H1 (cell line): ENCODE results near the gene IMPG2. TPM values are rescaled to one million over a fixed set of nuclear protein-coding genes. Genes with fewer than 3 reads are reported as not detected.

ENCODE experiments used
- CTCF ChIA-PET: fragments of 300-600 bp; sonication (Branson Sonifier 250); formaldehyde crosslinking; loops from one replicate; lab custom pipeline; 2021; ENCODE audit not compliant: partially characterized antibody; lab: Charles Lee
- POLR2A ChIA-PET: fragments of 300-600 bp; sonication (Branson Sonifier 250); formaldehyde crosslinking; loops from one replicate; lab custom pipeline; 2021; ENCODE audit warnings: inconsistent platforms; ENCODE audit not compliant: partially characterized antibody; lab: Charles Lee
- DNase-seq, 2 experiments: peaks; one replicate each; pipeline versions ENCODE4 v3.0.0 to v3.0.0-alpha.2; 2010 to 2022; ENCODE audit warnings: low spot score in 2 of 2, low read depth in 1 of 2, mixed read lengths in 1 of 2
- FAIRE-seq: peaks from 2 replicates; lab custom pipeline; 2011; peaks lifted over from hg19 to GRCh38; lab: Jason Lieb, UNC
- H2AFZ ChIP-seq: 2 replicates; pipeline ENCODE4 v1.8.1; 2012; ENCODE audit warnings: low read length, inconsistent platforms
- H2AK5ac ChIP-seq: 2 replicates; pipeline ENCODE4 v1.6.1; 2013; ENCODE audit warnings: low read depth, low read length
- H2BK120ac ChIP-seq: replicated peaks from 2 replicates; pipeline ENCODE3; 2013; ENCODE audit warnings: low read depth, low read length, inconsistent platforms
- H2BK12ac ChIP-seq: 2 replicates; pipeline ENCODE4 v1.6.1; 2013; ENCODE audit warnings: low read depth, low read length
- H2BK15ac ChIP-seq: 2 replicates; pipeline ENCODE4 v1.6.1; 2013; ENCODE audit warnings: low read length
- H2BK20ac ChIP-seq: 2 replicates; pipeline ENCODE4 v1.6.1; 2013; ENCODE audit warnings: low read length
- H2BK5ac ChIP-seq: 2 replicates; pipeline ENCODE4 v1.6.1; 2013; ENCODE audit warnings: low read depth, low read length
- H3K14ac ChIP-seq: 2 replicates; pipeline ENCODE4 v1.6.1; 2013; ENCODE audit warnings: inconsistent platforms; ENCODE audit not compliant: insufficient read length
- H3K18ac ChIP-seq: 2 replicates; pipeline ENCODE4 v1.6.1; 2013; ENCODE audit warnings: low read length; ENCODE audit errors: extremely low read depth
- H3K23ac ChIP-seq: 2 replicates; pipeline ENCODE4 v1.6.1; 2013; ENCODE audit warnings: inconsistent platforms; ENCODE audit not compliant: insufficient read length
- H3K23me2 ChIP-seq: 2 replicates; pipeline ENCODE4 v1.6.1; 2013; ENCODE audit warnings: low read depth, low read length
- H3K27ac ChIP-seq: 2 replicates; pipeline ENCODE4 v1.6.1; 2011; ENCODE audit warnings: low read depth, low read length, inconsistent platforms
- H3K27me3 ChIP-seq, 4 experiments: replicated peaks in 1 of 4; 1 replicate in 1 of 4; 2 replicates in 3 of 4; pipeline versions ENCODE4 v1.6.1 to v1.8.1; 2011 to 2013; ENCODE audit warnings: low read length in 3 of 4, mild to moderate bottlenecking in 3 of 4, inconsistent platforms in 2 of 4, mixed read lengths in 2 of 4, moderate library complexity in 1 of 4; ENCODE audit not compliant: control insufficient read depth in 3 of 4, insufficient read depth in 3 of 4; ENCODE audit errors: extremely low read depth in 1 of 4
- H3K36me3 ChIP-seq, 4 experiments: 2 replicates each; pipeline versions ENCODE4 v1.6.1 to v1.8.1; 2011 to 2013; ENCODE audit warnings: mild to moderate bottlenecking in 4 of 4, low read length in 3 of 4, moderate library complexity in 2 of 4, control low read depth in 1 of 4, inconsistent platforms in 1 of 4; ENCODE audit not compliant: insufficient read depth in 4 of 4, control insufficient read depth in 2 of 4
- H3K4ac ChIP-seq: replicated peaks from 2 replicates; pipeline ENCODE3; 2013; ENCODE audit warnings: low read length, low read depth, mixed read lengths, inconsistent platforms; ENCODE audit not compliant: insufficient read length
- H3K4me1 ChIP-seq, 4 experiments: replicated peaks in 1 of 4; 1 replicate in 1 of 4; 2 replicates in 3 of 4; pipeline versions ENCODE4 v1.6.1 to v1.8.1; 2011 to 2013; ENCODE audit warnings: low read length in 3 of 4, inconsistent platforms in 2 of 4, mixed read lengths in 1 of 4; ENCODE audit not compliant: insufficient read depth in 4 of 4, control insufficient read depth in 3 of 4
- H3K4me2 ChIP-seq, 2 experiments: 2 replicates each; pipeline versions ENCODE4 v1.6.1 to v1.8.1; 2011 to 2013; ENCODE audit warnings: low read depth in 2 of 2, low read length in 2 of 2, control low read depth in 1 of 2, inconsistent platforms in 1 of 2, mild to moderate bottlenecking in 1 of 2; ENCODE audit not compliant: insufficient read depth in 1 of 2
- H3K4me3 ChIP-seq, 4 experiments: fragments of 200-600, 300-600 bp in 1 of 4; sonication (generic), shearing (Covaris generic), sonication (Bioruptor Twin) in 1 of 4; 2 replicates each; pipeline versions ENCODE4 v1.5.1 to v1.8.1; 2011 to 2016; ENCODE audit warnings: low read length in 4 of 4, low read depth in 3 of 4, control low read depth in 2 of 4, inconsistent platforms in 2 of 4, mild to moderate bottlenecking in 2 of 4, mixed read lengths in 1 of 4, moderate library complexity in 1 of 4; ENCODE audit not compliant: insufficient read depth in 2 of 4; ENCODE audit errors: extremely low read depth in 1 of 4
- H3K56ac ChIP-seq: replicated peaks from 2 replicates; pipeline ENCODE3; 2013; ENCODE audit warnings: low read depth, mild to moderate bottlenecking, mixed read lengths, low read length, inconsistent platforms; ENCODE audit not compliant: insufficient read length
- H3K79me1 ChIP-seq: 2 replicates; pipeline ENCODE4 v1.6.1; 2013; ENCODE audit warnings: low read depth, low read length, control low read depth
- H3K79me2 ChIP-seq, 2 experiments: 2 replicates each; pipeline versions ENCODE4 v1.6.1 to v1.8.1; 2012 to 2013; ENCODE audit warnings: low read length in 2 of 2, mild to moderate bottlenecking in 2 of 2, inconsistent platforms in 1 of 2; ENCODE audit not compliant: insufficient read depth in 2 of 2, control insufficient read depth in 1 of 2
- H3K9ac ChIP-seq, 4 experiments: replicated peaks in 1 of 4; 1 replicate in 1 of 4; 2 replicates in 3 of 4; pipeline versions ENCODE4 v1.6.1 to v1.8.1; 2011 to 2013; ENCODE audit warnings: low read depth in 3 of 4, low read length in 3 of 4, control low read depth in 2 of 4, mild to moderate bottlenecking in 2 of 4, moderate library complexity in 2 of 4, inconsistent platforms in 1 of 4; ENCODE audit errors: extremely low read depth in 1 of 4
- H3K9me3 ChIP-seq, 2 experiments: 2 replicates each; pipeline versions ENCODE4 v1.6.1 to v1.8.1; 2012 to 2013; ENCODE audit warnings: mild to moderate bottlenecking in 2 of 2, moderate library complexity in 2 of 2, control low read depth in 1 of 2, inconsistent platforms in 1 of 2, low read depth in 1 of 2, low read length in 1 of 2, mixed read lengths in 1 of 2; ENCODE audit not compliant: insufficient read depth in 2 of 2
- H4K20me1 ChIP-seq, 2 experiments: replicated peaks in 1 of 2; 2 replicates each; pipeline versions ENCODE3 to v1.8.1; 2011 to 2013; ENCODE audit warnings: inconsistent platforms in 2 of 2, low read length in 2 of 2, mild to moderate bottlenecking in 1 of 2; ENCODE audit not compliant: insufficient read depth in 2 of 2, control insufficient read depth in 1 of 2
- H4K5ac ChIP-seq: 2 replicates; pipeline ENCODE4 v1.6.1; 2013; ENCODE audit warnings: low read length, low read depth, mixed read lengths, inconsistent platforms; ENCODE audit not compliant: insufficient read length
- H4K8ac ChIP-seq: 2 replicates; pipeline ENCODE4 v1.8.0; 2013; ENCODE audit warnings: mild to moderate bottlenecking, moderate library complexity, low read length, inconsistent platforms; ENCODE audit not compliant: insufficient read depth; ENCODE audit errors: extremely low read depth
- H4K91ac ChIP-seq: replicated peaks from 2 replicates; pipeline ENCODE3; 2013; ENCODE audit warnings: low read length, mixed read lengths, inconsistent platforms; ENCODE audit not compliant: insufficient read length
- CEBPB ChIP-seq: IDR thresholded peaks from 2 replicates; pipeline ENCODE4 v1.6.1; 2012; ENCODE audit warnings: low read depth, low read length
- CHD1 ChIP-seq: IDR thresholded peaks from 2 replicates; pipeline ENCODE4 v1.6.1; 2012; ENCODE audit warnings: low read depth, low read length, improper control_type of control experiment
- FOSL1 ChIP-seq: IDR thresholded peaks from 2 replicates; pipeline ENCODE4 v1.6.1; 2011; ENCODE audit warnings: mild to moderate bottlenecking, low read depth, low read length, moderate library complexity; ENCODE audit not compliant: insufficient read depth
- RXRA ChIP-seq: IDR thresholded peaks from 2 replicates; pipeline ENCODE4 v1.6.1; 2011; ENCODE audit warnings: low read depth, mild to moderate bottlenecking, low read length, moderate library complexity; ENCODE audit not compliant: insufficient read depth
- SAP30 ChIP-seq: fragments of 300-600 bp; sonication (generic); IDR thresholded peaks from 2 replicates; pipeline ENCODE4 v1.7.1; 2012; ENCODE audit warnings: low read length, moderate library complexity, mild to moderate bottlenecking, inconsistent platforms; ENCODE audit not compliant: insufficient read depth, insufficient replicate concordance
- SP2 ChIP-seq: IDR thresholded peaks from 2 replicates; pipeline ENCODE4 v1.6.1; 2012; ENCODE audit warnings: mild to moderate bottlenecking, low read length, inconsistent platforms
- TAF7 ChIP-seq: optimal IDR thresholded peaks from 2 replicates; pipeline ENCODE3; 2011; ENCODE audit warnings: low read depth, mild to moderate bottlenecking, inconsistent platforms, low read length, moderate library complexity, borderline replicate concordance
- WGBS, 2 experiments: shearing (Covaris generic) in 1 of 2; methylation state at CpG; one replicate each; pipeline versions ENCODE4 v1.1.6 to v1.1.7; 2013 to 2015; ENCODE audit warnings: low lambda C conversion rate in 2 of 2, mixed read lengths in 2 of 2, inconsistent platforms in 1 of 2, low coverage in 1 of 2, missing lambda C conversion rate in 1 of 2; ENCODE audit not compliant: insufficient replicate concordance in 2 of 2, insufficient coverage in 1 of 2, insufficient read length in 1 of 2; ENCODE audit errors: extremely low coverage in 1 of 2, missing lambda C conversion rate in 1 of 2; 5-methylcytosine and 5-hydroxymethylcytosine counted together
- polyA plus RNA-seq, 7 experiments: library from polyadenylated mRNA; depleted of rRNA in 3 of 7; stranded (reverse) in 5 of 7; unstranded in 2 of 7; fragments of >200 nt in 5 of 7; fragments of 200-250 nt in 2 of 7; gene quantifications; 1 replicate in 5 of 7; 2 replicates in 1 of 7; 4 replicates in 1 of 7; pipeline versions ENCODE4 v1.2.1 to v1.2.3, GENCODE V29; 2011 to 2013; ENCODE audit warnings: missing spikeins in 2 of 7, mixed read lengths in 2 of 7
- total RNA-seq: library from RNA; stranded (reverse); fragmentation: NEBNext Ultra II Directional; extraction: Animal tissue kit (Norgen Biotek cat#: 25700); gene quantifications from 2 replicates; pipeline ENCODE4 v1.2.1, GENCODE V29; 2021
- TF ChIP-seq, protein P1 (sequence below): IDR thresholded peaks from 2 replicates; pipeline ENCODE4 v1.6.1; 2011; ENCODE audit warnings: low read length, improper control_type of control experiment

The IMPG2 gene
- total and polyA plus RNA-seq, 2 of the 8 experiments (the other 6 are each of a cell fraction or from before 2014, with no cell fraction given), result 0.03 to 0.06 TPM

GRCh38 chr3:101224739-101225138 lies 95.6 kb downstream of the IMPG2 start:
- Histone ChIP-seq H3K79me1 (no peaks in the 10 kb centered on the region), H3K9ac (no peak overlapping the region), H3K4me2 (no peak overlapping the region), H3K4me3 (no peak overlapping the region), H2AK5ac (no peak overlapping the region), H4K91ac (no peak overlapping the region), H4K20me1 (no peaks in the 10 kb centered on the region), H2BK15ac (no peak overlapping the region), H4K8ac (no peak overlapping the region), H3K79me2 (no peaks in the 10 kb centered on the region), H3K4me1 (no peaks in the 10 kb centered on the region), H3K18ac (no peak overlapping the region), H3K36me3 (no peaks in the 10 kb centered on the region), H3K27ac (no peak overlapping the region), H2BK5ac (no peak overlapping the region), H2AFZ (no peak overlapping the region), H3K14ac (no peak overlapping the region), H3K23me2 (no peaks in the 10 kb centered on the region), H3K4ac (no peak overlapping the region), H2BK12ac (no peak overlapping the region), H3K56ac (no peak overlapping the region), H4K5ac (no peak overlapping the region), H2BK20ac (no peak overlapping the region), H3K23ac (no peak overlapping the region), H3K27me3 (no peaks in the 10 kb centered on the region), H3K9me3 (no peaks in the 10 kb centered on the region), H2BK120ac (no peak overlapping the region)
- ChIA-PET POLR2A (no interaction called here), CTCF (interaction anchor here (1.4 kb wide), 1 partner anchor 13 kb away, joined by 4 read pairs; no protein-coding TSS in a partner anchor)
- WGBS, 2 experiments, result 90% methylated on average over 4 of the region's 4 CpGs; no CpG with 5 or more reads in 1 of the 2 experiments
- DNase-seq (no peak), FAIRE-seq (no peak)
- TF ChIP-seq, protein P1, sequence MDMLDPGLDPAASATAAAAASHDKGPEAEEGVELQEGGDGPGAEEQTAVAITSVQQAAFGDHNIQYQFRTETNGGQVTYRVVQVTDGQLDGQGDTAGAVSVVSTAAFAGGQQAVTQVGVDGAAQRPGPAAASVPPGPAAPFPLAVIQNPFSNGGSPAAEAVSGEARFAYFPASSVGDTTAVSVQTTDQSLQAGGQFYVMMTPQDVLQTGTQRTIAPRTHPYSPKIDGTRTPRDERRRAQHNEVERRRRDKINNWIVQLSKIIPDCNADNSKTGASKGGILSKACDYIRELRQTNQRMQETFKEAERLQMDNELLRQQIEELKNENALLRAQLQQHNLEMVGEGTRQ, result no peak
- TF ChIP-seq CEBPB (no peak), RXRA (no peak), FOSL1 (no peak), SAP30 (no peak), TAF7 (no peak), SP2 (no peak), CHD1 (no peak)
- TF ChIP-seq, all 59 proteins: peak for 0
